ENCODE measurements around the gene ORC6.

ORC6 gene

GRCh38 chr16:46693598-46693997 lies 4.1 kb downstream of the ORC6 start:
- no peak for TF ChIP-seq FOXP2 (optimal IDR thresholded peaks at IDR 0.05; ENCODE audit: borderline replicate concordance, extremely low read depth, extremely low read length, insufficient read depth)
- TF ChIP-seq REST (IDR thresholded peaks at IDR 0.05; ENCODE audit: insufficient read depth in 1 of 2, low read depth in 2 of 2, low read length in 2 of 2) = no peak
- TF ChIP-seq POLR2AphosphoS5 (IDR thresholded peaks at IDR 0.05; ENCODE audit: low read depth, low read length) = no peak
- no peak for TF ChIP-seq SIN3A (IDR thresholded peaks at IDR 0.05; ENCODE audit: borderline replicate concordance, insufficient read depth, low read length)
- TF ChIP-seq TAF1 (IDR thresholded peaks at IDR 0.05; ENCODE audit: borderline replicate concordance, insufficient read depth, low read length) = no peak

GRCh38 chr16:46695937-46696336 lies 6.5 kb downstream of the ORC6 start:
- TF ChIP-seq FOXP2 (optimal IDR thresholded peaks at IDR 0.05; ENCODE audit: borderline replicate concordance, extremely low read depth, extremely low read length, insufficient read depth) = no peak
- TF ChIP-seq REST (IDR thresholded peaks at IDR 0.05; ENCODE audit: insufficient read depth in 1 of 2, low read depth in 2 of 2, low read length in 2 of 2) = no peak
- TF ChIP-seq POLR2AphosphoS5 (IDR thresholded peaks at IDR 0.05; ENCODE audit: low read depth, low read length) = no peak
- no peak for TF ChIP-seq SIN3A (IDR thresholded peaks at IDR 0.05; ENCODE audit: borderline replicate concordance, insufficient read depth, low read length)
- TF ChIP-seq TAF1 (IDR thresholded peaks at IDR 0.05; ENCODE audit: borderline replicate concordance, insufficient read depth, low read length) = no peak

- TF ChIP-seq SIN3A (IDR thresholded peaks at IDR 0.05; ENCODE audit: borderline replicate concordance, insufficient read depth, low read length) (no peak), FOXP2 (optimal IDR thresholded peaks at IDR 0.05; ENCODE audit: borderline replicate concordance, extremely low read depth, extremely low read length, insufficient read depth) (no peak), TAF1 (IDR thresholded peaks at IDR 0.05; ENCODE audit: borderline replicate concordance, insufficient read depth, low read length) (no peak), POLR2AphosphoS5 (IDR thresholded peaks at IDR 0.05; ENCODE audit: low read depth, low read length) (no peak), REST (IDR thresholded peaks at IDR 0.05; ENCODE audit: insufficient read depth in 1 of 2, low read depth in 2 of 2, low read length in 2 of 2) (no peak)
These were observed 7.5 kb downstream of the ORC6 start for GRCh38 chr16:46696957-46697356.

GRCh38 chr16:46700048-46700447 lies 10.6 kb downstream of the ORC6 start:
- TF ChIP-seq SIN3A (IDR thresholded peaks at IDR 0.05; ENCODE audit: borderline replicate concordance, insufficient read depth, low read length) (no peak), FOXP2 (optimal IDR thresholded peaks at IDR 0.05; ENCODE audit: borderline replicate concordance, extremely low read depth, extremely low read length, insufficient read depth) (no peak), TAF1 (IDR thresholded peaks at IDR 0.05; ENCODE audit: borderline replicate concordance, insufficient read depth, low read length) (no peak), REST (IDR thresholded peaks at IDR 0.05; ENCODE audit: insufficient read depth in 1 of 2, low read depth in 2 of 2, low read length in 2 of 2) (no peak)

GRCh38 chr16:46701615-46702014 lies 12.2 kb downstream of the ORC6 start:
- TF ChIP-seq REST (IDR thresholded peaks at IDR 0.05; ENCODE audit: insufficient read depth in 1 of 2, low read depth in 2 of 2, low read length in 2 of 2) (no peak), TAF1 (IDR thresholded peaks at IDR 0.05; ENCODE audit: borderline replicate concordance, insufficient read depth, low read length) (no peak), FOXP2 (optimal IDR thresholded peaks at IDR 0.05; ENCODE audit: borderline replicate concordance, extremely low read depth, extremely low read length, insufficient read depth) (no peak), SIN3A (IDR thresholded peaks at IDR 0.05; ENCODE audit: borderline replicate concordance, insufficient read depth, low read length) (no peak), POLR2AphosphoS5 (IDR thresholded peaks at IDR 0.05; ENCODE audit: low read depth, low read length) (no peak)
